Activated naive CD8-positive, alpha-beta T cell treated with anti-CD3 and anti-CD28 coated beads, Interleukin-2, amount 50 U/mL, for 24 hours (primary cell): ENCODE data around the gene KCNJ2.

ENCODE experiments used
- ATAC-seq: fragments of 150-1000 bp; cut with Tn5 transposase; one replicate; pipeline ENCODE4 v1.10.0; 2021
- DNase-seq: peaks from one replicate; pipeline ENCODE4 v3.0.0; 2021
- H3K27ac Mint-ChIP-seq: one replicate; pipeline ENCODE4 v1.8.0; 2021; ENCODE audit warnings: mild to moderate bottlenecking, mixed read lengths
- H3K27me3 Mint-ChIP-seq: one replicate; pipeline ENCODE4 v1.8.0; 2021; ENCODE audit warnings: mixed read lengths
- H3K36me3 Mint-ChIP-seq: one replicate; pipeline ENCODE4 v1.8.0; 2021; ENCODE audit warnings: low read depth, mixed read lengths
- H3K4me1 Mint-ChIP-seq: one replicate; pipeline ENCODE4 v1.8.0; 2021; ENCODE audit warnings: mixed read lengths
- H3K4me3 Mint-ChIP-seq: one replicate; pipeline ENCODE4 v1.8.0; 2021; ENCODE audit warnings: mild to moderate bottlenecking, moderate library complexity, mixed read lengths
- H3K9me3 Mint-ChIP-seq: one replicate; pipeline ENCODE4 v1.8.0; 2021; ENCODE audit warnings: mixed read lengths

Gene KCNJ2

DNA sequence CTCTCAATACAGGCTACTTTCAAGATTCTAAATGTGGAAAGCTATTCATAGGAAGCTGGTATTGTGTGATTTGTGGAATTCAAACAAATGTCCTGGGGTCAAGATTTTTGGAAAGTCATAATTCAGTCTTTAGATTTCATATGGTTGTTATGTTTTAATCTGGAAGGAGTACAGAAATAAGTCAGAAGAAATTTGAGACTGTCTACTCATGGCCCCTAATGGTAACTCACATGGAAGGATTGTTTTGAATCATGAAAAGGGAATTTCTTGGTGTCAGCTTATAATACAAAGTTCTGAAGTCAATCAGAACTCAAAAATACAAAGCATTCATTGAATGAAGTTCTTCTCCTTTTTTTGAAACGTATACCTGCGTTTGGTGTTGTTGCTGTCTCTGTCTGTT lies 3.1 kb downstream of the KCNJ2 start:
- no peak overlapping the region for H3K27ac Mint-ChIP-seq
- peaks cover 17% of the 10 kb centered on the region for H3K4me1 Mint-ChIP-seq
- H3K36me3 Mint-ChIP-seq, result no peaks in the 10 kb centered on the region
- DNase-seq (no peak), ATAC-seq (no peak)
- H3K27me3 Mint-ChIP-seq, result peaks cover 45% of the 10 kb centered on the region
- no peak overlapping the region for H3K4me3 Mint-ChIP-seq
- H3K9me3 Mint-ChIP-seq, result no peaks in the 10 kb centered on the region

DNA sequence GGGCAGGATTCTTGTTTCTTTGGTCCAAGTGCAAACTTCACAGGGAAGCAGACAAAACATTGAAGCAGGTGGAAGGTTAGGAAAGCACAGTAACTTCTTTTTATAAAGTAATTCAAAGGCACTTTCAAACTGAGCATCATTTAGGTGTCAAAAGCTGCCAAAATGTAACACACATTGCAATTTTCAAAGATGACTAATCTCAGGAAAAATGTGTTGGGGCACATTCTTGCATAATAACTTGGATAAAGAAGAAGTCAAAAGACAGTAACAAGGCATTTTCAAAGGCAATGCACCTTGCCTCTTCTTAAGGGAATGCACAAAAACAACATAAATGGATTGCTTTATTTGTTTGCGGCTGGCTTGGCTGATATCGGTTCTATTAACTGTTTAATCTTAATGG lies 3.6 kb downstream of the KCNJ2 start:
- Mint-ChIP-seq H3K27me3 (peaks cover 41% of the 10 kb centered on the region), H3K36me3 (no peaks in the 10 kb centered on the region), H3K4me1 (peaks cover 16% of the 10 kb centered on the region), H3K27ac (no peak overlapping the region), H3K9me3 (no peaks in the 10 kb centered on the region), H3K4me3 (no peak overlapping the region)
- DNase-seq (no peak), ATAC-seq (no peak)

DNA sequence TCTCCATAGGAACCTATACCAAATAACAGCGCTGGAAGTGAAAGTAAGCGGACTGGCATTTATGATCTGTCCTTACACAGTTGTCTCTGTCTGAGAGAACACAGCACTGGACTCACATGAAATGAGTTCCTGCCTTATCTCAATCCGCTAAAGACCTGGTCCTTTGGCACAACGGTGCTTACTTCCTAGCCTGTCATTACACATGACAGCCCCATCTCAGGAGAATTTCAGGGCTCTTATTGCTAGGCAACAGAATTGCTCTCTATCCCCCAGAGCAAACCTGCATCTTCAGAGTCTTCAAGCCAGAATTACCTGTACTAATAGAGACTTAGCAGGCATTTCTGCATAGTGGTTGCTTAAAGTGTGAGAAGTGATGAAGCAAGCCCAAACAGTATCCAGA lies 4.3 kb downstream of the KCNJ2 start:
- no peak for DNase-seq
- H3K27ac Mint-ChIP-seq, result no peak overlapping the region
- H3K4me3 Mint-ChIP-seq, result no peak overlapping the region
- no peaks in the 10 kb centered on the region for H3K36me3 Mint-ChIP-seq
- H3K9me3 Mint-ChIP-seq, result no peaks in the 10 kb centered on the region
- H3K4me1 Mint-ChIP-seq, result peaks cover 9% of the 10 kb centered on the region
- ATAC-seq, result no peak
- H3K27me3 Mint-ChIP-seq, result peaks cover 35% of the 10 kb centered on the region

DNA sequence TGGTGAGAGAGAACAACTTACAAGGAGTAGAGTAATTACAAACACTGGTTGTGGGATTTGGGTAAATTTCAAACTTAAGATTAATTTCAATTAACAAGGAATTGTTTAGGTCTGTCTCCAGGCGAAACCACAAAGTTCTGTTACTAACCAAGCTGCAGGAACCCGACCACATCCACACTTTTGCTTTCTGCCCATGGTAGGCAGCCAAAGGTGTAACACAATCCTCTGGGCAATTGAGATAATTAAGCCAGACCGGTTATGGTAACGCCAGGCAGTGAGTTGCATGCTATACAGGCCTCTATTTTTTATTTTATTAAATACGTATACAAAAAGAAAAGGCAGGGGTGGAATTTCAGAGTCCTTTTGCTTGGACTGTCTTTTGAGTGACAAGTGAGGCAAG lies 12.0 kb downstream of the KCNJ2 start:
- no peak for DNase-seq
- H3K4me1 Mint-ChIP-seq, result no peaks in the 10 kb centered on the region
- H3K27me3 Mint-ChIP-seq, result peaks cover 5% of the 10 kb centered on the region
- H3K27ac Mint-ChIP-seq, result no peak overlapping the region
- no peaks in the 10 kb centered on the region for H3K9me3 Mint-ChIP-seq
- ATAC-seq, result no peak
- H3K4me3 Mint-ChIP-seq, result no peak overlapping the region
- no peaks in the 10 kb centered on the region for H3K36me3 Mint-ChIP-seq

DNA sequence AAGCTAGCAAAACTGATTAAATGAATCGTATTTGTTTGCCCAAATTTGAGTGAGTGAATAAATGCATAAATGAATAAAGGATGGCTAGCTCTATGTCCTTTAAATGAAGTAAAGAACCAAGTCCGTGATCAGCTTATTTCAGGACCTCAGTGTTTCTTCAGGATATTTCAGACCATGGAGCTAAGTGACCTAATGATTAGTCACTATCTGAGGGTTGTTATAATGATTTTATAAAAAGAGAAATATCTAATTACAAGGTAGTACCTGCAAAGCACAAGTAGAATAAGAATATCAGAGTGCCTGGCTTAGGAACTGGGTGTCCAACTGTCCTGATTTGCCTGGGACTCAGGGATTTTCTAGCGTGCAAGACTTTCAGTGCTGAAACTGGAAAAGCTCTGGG lies 12.5 kb downstream of the KCNJ2 start:
- no peak for ATAC-seq
- no peaks in the 10 kb centered on the region for H3K4me1 Mint-ChIP-seq
- DNase-seq, result no peak
- no peaks in the 10 kb centered on the region for H3K9me3 Mint-ChIP-seq
- H3K27ac Mint-ChIP-seq, result no peak overlapping the region
- H3K36me3 Mint-ChIP-seq, result no peaks in the 10 kb centered on the region
- H3K4me3 Mint-ChIP-seq, result no peak overlapping the region
- H3K27me3 Mint-ChIP-seq, result peaks cover 5% of the 10 kb centered on the region

DNA sequence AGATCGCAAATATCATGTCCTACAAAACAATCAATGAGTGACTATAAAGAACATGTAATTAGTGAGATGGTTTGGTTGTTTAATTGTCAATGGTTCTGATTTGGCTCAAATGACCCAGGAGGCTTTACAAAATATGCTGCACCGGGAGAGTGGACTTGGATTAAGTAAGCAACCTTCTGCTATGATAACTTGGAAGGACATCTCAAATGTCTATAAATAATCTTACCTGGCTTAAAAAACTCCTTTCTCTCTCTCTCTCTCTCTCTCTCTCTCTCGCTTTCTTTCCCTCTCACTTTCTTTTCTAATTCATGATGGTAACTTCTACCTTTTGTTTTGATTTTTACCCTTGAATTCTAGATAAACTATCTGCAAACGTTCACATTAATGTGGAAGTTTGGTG lies 14.2 kb downstream of the KCNJ2 start:
- no peaks in the 10 kb centered on the region for H3K4me1 Mint-ChIP-seq
- H3K4me3 Mint-ChIP-seq, result no peak overlapping the region
- H3K36me3 Mint-ChIP-seq, result no peaks in the 10 kb centered on the region
- peaks cover 3% of the 10 kb centered on the region for H3K27me3 Mint-ChIP-seq
- ATAC-seq, result no peak
- H3K9me3 Mint-ChIP-seq, result no peaks in the 10 kb centered on the region
- H3K27ac Mint-ChIP-seq, result no peak overlapping the region
- no peak for DNase-seq

DNA sequence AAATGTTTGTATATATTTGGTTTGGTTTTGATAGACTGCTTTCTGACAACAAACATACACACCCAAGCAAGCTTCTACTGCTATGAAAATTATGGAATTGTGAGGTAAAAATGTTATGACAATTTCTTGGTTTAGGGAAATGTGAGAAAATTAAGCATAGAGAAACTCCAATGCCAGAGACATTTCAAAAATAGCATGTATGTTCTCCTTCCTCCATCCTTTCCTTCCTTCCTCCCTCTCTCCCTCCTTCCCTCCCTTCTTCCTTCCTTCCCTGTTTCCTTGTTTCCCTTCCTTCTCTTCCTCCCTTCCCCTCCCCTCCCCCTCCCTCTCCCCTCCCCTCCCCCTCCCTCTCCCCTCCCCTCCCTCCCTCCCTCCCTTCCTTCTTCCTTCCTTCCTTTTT lies 14.9 kb downstream of the KCNJ2 start:
- peaks cover 3% of the 10 kb centered on the region for H3K27me3 Mint-ChIP-seq
- DNase-seq (no peak), ATAC-seq (no peak)
- no peaks in the 10 kb centered on the region for H3K4me1 Mint-ChIP-seq
- H3K27ac Mint-ChIP-seq, result no peak overlapping the region
- no peak overlapping the region for H3K4me3 Mint-ChIP-seq
- H3K9me3 Mint-ChIP-seq, result no peaks in the 10 kb centered on the region
- no peaks in the 10 kb centered on the region for H3K36me3 Mint-ChIP-seq

DNA sequence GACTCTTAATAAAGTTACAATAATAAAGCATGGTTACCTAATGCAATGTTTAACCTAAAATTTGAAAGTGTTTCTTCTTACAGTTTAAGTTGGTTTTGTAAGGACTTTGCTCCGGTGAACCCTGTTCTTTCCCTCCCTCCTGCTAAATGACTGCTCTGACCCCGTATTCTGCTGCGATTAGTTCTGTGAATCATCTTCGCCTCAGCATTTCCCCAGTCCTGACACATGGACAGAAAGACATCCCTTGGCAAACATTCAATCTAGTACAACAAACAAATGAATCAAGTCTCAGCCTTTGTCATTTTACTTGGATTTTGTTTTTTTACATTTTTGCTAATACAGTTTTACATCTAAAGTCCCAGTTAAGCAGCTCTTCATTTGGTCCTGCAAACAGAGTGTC lies 15.4 kb downstream of the KCNJ2 start:
- no peaks in the 10 kb centered on the region for H3K9me3 Mint-ChIP-seq
- no peak for DNase-seq
- no peaks in the 10 kb centered on the region for H3K36me3 Mint-ChIP-seq

DNA sequence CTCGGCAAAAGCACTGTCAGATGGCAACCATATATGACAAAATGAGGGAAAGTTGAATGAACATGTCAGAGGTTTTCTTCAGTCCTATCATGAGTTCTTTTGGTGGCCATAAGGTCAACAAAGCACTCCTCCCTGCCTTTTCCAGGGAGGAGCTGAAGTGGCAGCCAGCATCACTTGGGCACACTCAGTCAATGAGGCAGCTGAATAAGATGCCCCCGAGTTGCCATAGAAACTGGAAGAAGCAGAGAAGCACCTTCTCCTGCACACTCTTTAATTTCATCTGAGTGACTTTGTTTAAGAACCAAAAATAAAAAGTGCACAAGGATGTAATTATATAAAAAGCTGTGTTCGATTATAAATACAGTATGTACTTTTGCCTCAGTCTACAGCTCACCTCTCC lies 16.0 kb downstream of the KCNJ2 start:
- H3K4me1 Mint-ChIP-seq, result no peaks in the 10 kb centered on the region
- DNase-seq (no peak), ATAC-seq (no peak)
- H3K27ac Mint-ChIP-seq, result no peak overlapping the region
- no peak overlapping the region for H3K4me3 Mint-ChIP-seq
- no peaks in the 10 kb centered on the region for H3K9me3 Mint-ChIP-seq
- peaks cover 3% of the 10 kb centered on the region for H3K27me3 Mint-ChIP-seq
- no peaks in the 10 kb centered on the region for H3K36me3 Mint-ChIP-seq

More for the DNA sequence above, 15.4 kb downstream of the KCNJ2 start:
- Mint-ChIP-seq H3K27me3 (peaks cover 3% of the 10 kb centered on the region), H3K4me3 (no peak overlapping the region), H3K4me1 (no peaks in the 10 kb centered on the region), H3K27ac (no peak overlapping the region)
- no peak for ATAC-seq

DNA sequence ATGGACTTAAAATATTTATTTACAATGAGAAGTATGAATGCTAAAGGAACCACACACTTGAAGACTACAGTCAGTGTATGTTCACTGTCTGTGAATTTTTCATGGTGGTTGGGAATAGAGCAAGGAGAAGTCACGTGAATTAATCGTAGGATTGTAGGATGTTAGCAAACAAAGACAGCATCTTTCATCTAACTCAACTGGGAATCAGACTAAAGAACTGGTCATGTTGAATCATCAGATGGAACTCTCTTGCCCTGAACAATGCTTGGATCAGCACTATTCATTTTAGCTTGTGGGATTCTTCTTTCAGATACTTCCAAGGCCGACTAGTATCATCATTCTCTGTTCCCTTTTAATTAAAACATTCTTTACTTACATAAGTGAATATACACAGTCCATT lies 18.1 kb downstream of the KCNJ2 start:
- no peaks in the 10 kb centered on the region for H3K9me3 Mint-ChIP-seq
- H3K4me3 Mint-ChIP-seq, result no peak overlapping the region
- H3K27me3 Mint-ChIP-seq, result peaks cover 6% of the 10 kb centered on the region
- no peaks in the 10 kb centered on the region for H3K36me3 Mint-ChIP-seq
- ATAC-seq, result no peak
- H3K27ac Mint-ChIP-seq, result no peak overlapping the region
- no peak for DNase-seq
- H3K4me1 Mint-ChIP-seq, result no peaks in the 10 kb centered on the region

DNA sequence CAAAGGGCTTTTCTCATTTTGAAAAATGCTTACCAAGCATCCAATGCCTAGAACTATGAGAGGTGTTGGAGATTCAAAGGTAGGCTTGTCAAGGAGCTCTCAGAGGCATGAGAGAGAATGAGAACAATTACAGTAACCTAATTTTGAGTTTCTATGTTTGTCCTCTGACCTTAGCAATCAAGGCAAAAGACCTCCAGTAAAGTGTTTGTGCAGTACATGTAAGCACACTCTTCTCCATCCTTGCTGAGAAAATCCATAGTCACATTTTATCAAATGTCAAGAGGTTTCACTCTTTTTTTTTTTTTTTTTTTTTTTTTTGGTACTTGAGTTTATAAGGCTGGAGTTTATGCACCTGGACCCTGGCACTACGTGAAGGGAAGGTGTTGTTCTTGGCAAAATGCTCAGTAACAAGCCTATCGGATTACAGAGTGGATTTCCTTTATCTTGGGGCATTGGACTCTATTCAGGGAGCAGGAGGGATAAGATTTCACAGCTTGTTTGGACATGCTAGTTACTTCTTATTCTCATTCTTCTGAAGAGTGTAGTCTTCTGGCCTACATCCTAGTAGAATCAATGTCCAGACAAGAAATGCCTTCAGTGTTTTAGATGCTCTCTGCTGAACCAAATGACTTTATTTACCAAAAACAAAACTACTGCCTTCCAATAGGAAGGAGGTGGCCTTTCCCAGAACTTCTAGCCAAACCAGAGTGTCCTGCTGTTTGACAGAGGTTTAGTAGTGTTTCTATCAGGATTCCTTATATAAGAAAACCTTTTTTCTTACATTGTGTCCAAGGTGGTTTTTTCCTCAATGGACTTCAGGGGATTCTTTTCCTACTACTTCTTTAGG lies 21.9 kb downstream of the KCNJ2 start:
- DNase-seq, result no peak
- no peaks in the 10 kb centered on the region for H3K9me3 Mint-ChIP-seq
- no peaks in the 10 kb centered on the region for H3K4me1 Mint-ChIP-seq

DNA sequence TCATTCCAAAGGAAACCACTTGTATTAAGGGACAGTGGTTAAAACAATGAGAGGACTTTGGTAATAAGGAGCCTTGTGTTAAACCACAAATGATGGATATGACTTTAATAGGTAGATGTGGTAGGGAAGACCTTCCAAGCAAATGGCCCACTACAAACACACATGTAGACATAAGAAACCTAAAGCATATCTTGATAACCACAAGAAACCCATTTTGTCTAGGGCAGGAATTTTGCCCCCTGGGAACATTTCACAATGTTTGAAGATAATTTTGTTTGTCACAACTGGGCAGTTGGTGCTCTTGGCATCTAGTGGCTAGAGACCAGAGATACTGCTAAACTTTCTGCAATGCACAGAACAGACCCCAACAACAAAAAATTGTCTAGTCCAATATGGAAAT lies 25.8 kb downstream of the KCNJ2 start:
- Mint-ChIP-seq H3K27me3 (peaks cover 6% of the 10 kb centered on the region), H3K9me3 (no peaks in the 10 kb centered on the region), H3K36me3 (no peaks in the 10 kb centered on the region), H3K27ac (no peak overlapping the region), H3K4me3 (no peak overlapping the region), H3K4me1 (no peaks in the 10 kb centered on the region)
- ATAC-seq, result no peak
- DNase-seq, result no peak

More for the DNA sequence above, 21.9 kb downstream of the KCNJ2 start:
- H3K27me3 Mint-ChIP-seq, result peaks cover 4% of the 10 kb centered on the region
- ATAC-seq, result no peak
- no peak overlapping the region for H3K4me3 Mint-ChIP-seq
- no peaks in the 10 kb centered on the region for H3K36me3 Mint-ChIP-seq
- no peak overlapping the region for H3K27ac Mint-ChIP-seq

DNA sequence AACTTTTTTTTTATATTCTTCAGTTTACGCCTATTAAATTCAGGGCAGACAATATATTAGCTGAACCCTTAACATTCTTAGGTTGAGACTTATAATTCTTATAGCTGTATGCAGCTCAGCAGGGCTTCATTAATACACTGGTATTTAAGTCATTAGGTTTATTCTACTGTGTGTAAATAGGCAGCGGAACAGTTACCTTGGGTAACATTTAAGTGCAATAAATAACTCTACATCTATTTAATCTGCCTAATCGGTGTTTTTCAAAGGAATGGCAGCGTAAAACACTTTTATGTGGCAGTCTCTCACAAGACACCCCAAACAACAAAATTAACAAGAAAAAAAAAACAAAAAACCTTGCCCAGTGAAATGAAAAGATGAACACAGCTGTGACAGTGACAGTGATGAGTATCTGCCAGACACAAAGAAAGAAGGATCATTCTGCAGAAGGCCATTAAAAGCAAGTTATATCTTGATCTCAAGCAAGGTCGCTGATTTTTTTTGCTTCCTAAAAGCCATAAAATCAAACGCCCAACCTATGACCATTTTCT lies 32.6 kb downstream of the KCNJ2 start:
- no peaks in the 10 kb centered on the region for H3K36me3 Mint-ChIP-seq
- DNase-seq, result no peak
- ATAC-seq, result no peak
- no peak overlapping the region for H3K27ac Mint-ChIP-seq
- no peaks in the 10 kb centered on the region for H3K4me1 Mint-ChIP-seq
- H3K27me3 Mint-ChIP-seq, result peaks cover 6% of the 10 kb centered on the region
- no peak overlapping the region for H3K4me3 Mint-ChIP-seq
- no peaks in the 10 kb centered on the region for H3K9me3 Mint-ChIP-seq

DNA sequence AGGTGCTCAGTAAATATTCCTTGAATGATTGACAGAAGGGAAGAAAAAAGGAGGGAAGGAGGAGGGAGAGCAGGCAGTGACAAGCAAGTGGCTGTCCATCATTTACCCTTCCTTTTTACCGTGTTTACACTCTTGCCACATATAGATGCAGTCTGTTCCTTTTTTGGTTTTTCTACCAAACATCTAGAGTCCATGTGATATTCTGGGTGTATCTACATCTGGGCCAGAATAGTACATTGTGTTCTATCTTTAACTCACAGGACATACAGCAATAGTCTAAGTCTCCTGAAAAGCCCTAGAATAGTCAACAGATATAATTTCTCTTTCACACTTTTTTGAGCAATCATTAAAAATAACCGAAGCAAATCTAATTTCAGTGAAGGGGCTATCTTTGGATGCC lies 33.5 kb downstream of the KCNJ2 start:
- ATAC-seq, result no peak

DNA sequence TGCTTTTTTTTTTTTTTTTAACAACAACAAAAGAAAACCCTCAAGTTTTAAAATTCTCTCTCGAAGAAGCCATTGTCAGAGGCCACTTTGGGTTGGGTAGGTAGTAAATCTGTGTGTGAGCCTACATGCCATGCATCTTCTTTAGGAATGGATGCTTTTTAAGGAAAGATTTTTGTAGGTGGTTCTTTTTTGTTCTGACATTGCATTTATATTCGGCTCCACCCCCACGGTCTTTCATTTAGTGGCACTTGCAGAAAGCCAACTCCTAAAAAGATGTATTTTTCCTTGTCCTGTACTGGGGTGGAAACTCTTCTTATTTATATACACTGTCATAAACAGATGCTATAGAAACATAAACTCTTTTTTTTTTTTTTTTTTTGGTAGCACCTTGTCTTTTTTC lies 35.1 kb downstream of the KCNJ2 start:
- H3K9me3 Mint-ChIP-seq, result no peaks in the 10 kb centered on the region
- no peak overlapping the region for H3K4me3 Mint-ChIP-seq
- ATAC-seq (no peak), DNase-seq (no peak)
- H3K27me3 Mint-ChIP-seq, result peaks cover 4% of the 10 kb centered on the region
- no peaks in the 10 kb centered on the region for H3K4me1 Mint-ChIP-seq
- H3K27ac Mint-ChIP-seq, result no peak overlapping the region
- no peaks in the 10 kb centered on the region for H3K36me3 Mint-ChIP-seq

More for the DNA sequence above, 33.5 kb downstream of the KCNJ2 start:
- Mint-ChIP-seq H3K36me3 (no peaks in the 10 kb centered on the region), H3K27ac (no peak overlapping the region), H3K4me1 (no peaks in the 10 kb centered on the region), H3K9me3 (no peaks in the 10 kb centered on the region), H3K4me3 (no peak overlapping the region), H3K27me3 (peaks cover 4% of the 10 kb centered on the region)
- no peak for DNase-seq
